Parathyroid adenoma (tissue), 2 donors: ENCODE data around the gene COL20A1.
"Not testable (repeated sequence)": the region's sequence is repeated elsewhere in the genome, so short reads cannot be mapped to it uniquely, and the experiment has no call there.

Experiments used
- H2AFZ ChIP-seq: fragments of 300-600 bp; sonication (generic); one replicate; pipeline ENCODE4 v1.7.0; 2017; ENCODE audit warnings: antibody characterized with exemption, mild to moderate bottlenecking
- H3K27ac ChIP-seq: fragments of 300-600 bp; sonication (generic); one replicate; pipeline ENCODE4 v1.7.0; 2017
- H3K27me3 ChIP-seq: fragments of 300-600 bp; sonication (generic); one replicate; pipeline ENCODE4 v1.7.0; 2017; ENCODE audit warnings: low read length; ENCODE audit not compliant: control insufficient read depth, insufficient read depth
- H3K36me3 ChIP-seq: fragments of 300-600 bp; sonication (generic); one replicate; pipeline ENCODE4 v1.7.0; 2017; ENCODE audit warnings: low read length; ENCODE audit not compliant: control insufficient read depth, insufficient read depth
- H3K4me1 ChIP-seq: fragments of 300-600 bp; sonication (generic); one replicate; pipeline ENCODE4 v1.7.0; 2017; ENCODE audit warnings: control low read depth
- H3K4me2 ChIP-seq: fragments of 300-600 bp; sonication (generic); one replicate; pipeline ENCODE4 v1.7.0; 2017; ENCODE audit warnings: low read length
- H3K4me3 ChIP-seq: fragments of 300-600 bp; sonication (generic); one replicate; pipeline ENCODE4 v1.7.0; 2017; ENCODE audit warnings: low read depth, low read length
- H3K79me2 ChIP-seq: fragments of 300-600 bp; sonication (generic); one replicate; pipeline ENCODE4 v1.7.0; 2017; ENCODE audit warnings: control low read depth
- H3K9ac ChIP-seq: fragments of 300-600 bp; sonication (generic); one replicate; pipeline ENCODE4 v1.7.0; 2017; ENCODE audit warnings: mild to moderate bottlenecking
- H3K9me3 ChIP-seq: fragments of 300-600 bp; sonication (generic); one replicate; pipeline ENCODE4 v1.7.0; 2017; ENCODE audit warnings: low read length; ENCODE audit not compliant: control insufficient read depth
- TF ChIP-seq, protein P1 (sequence below): fragments of 300-600 bp; sonication (generic); IDR thresholded peaks from one replicate; pipeline ENCODE4 v1.7.0; 2017; ENCODE audit warnings: antibody characterized with exemption, mild to moderate bottlenecking
- donor health status: primary hyperparathyroidism.

The COL20A1 gene

DNA sequence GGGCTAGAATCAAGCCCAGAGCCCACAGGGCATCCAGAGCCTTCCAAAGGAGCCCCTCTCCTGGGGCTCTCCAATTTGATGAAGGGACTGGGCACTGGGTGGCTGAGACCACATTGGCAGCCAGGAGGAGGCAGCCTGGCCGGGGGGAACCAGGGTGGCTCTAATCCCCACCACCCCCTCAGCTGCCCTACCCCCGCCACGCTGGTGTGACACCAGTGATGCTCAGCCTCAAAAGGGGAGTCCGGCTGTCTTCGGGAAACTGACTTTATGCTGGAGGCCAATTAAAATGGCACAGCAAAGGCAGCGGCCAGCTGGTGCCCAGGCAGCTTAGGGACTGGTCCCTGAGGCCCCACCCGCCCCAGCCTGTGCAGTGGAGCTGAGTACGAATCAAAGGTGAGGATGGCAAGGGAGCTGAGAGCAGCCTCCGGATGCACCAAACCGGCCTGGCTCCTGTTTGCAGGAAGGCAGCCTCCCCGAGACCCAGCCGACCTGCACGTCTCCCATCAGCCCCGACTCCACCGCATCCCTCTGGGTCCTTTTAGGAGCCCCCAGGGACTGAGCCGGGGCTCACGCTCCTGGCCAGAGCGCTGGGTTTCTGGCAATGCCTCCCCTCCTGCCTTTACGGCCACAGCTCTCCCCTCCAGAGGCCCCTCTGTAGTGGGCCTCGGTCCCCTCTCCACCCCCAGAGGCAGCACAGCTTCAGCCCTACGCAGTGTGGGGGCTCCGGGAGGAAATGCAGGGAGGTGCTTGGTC lies 39.7 kb downstream of the COL20A1 start:
- Histone ChIP-seq H2AFZ (no peak overlapping the region), H3K4me1 (peaks cover 94% of the 10 kb centered on the region), H3K36me3 (no peaks in the 10 kb centered on the region), H3K4me3 (no peak overlapping the region), H3K9me3 (no peaks in the 10 kb centered on the region), H3K4me2 (peak overlapping the region; percentile 61), H3K79me2 (no peaks in the 10 kb centered on the region), H3K27me3 (no peaks in the 10 kb centered on the region), H3K9ac (no peak overlapping the region), H3K27ac (peak overlapping the region; percentile 97)
- TF ChIP-seq, protein P1, sequence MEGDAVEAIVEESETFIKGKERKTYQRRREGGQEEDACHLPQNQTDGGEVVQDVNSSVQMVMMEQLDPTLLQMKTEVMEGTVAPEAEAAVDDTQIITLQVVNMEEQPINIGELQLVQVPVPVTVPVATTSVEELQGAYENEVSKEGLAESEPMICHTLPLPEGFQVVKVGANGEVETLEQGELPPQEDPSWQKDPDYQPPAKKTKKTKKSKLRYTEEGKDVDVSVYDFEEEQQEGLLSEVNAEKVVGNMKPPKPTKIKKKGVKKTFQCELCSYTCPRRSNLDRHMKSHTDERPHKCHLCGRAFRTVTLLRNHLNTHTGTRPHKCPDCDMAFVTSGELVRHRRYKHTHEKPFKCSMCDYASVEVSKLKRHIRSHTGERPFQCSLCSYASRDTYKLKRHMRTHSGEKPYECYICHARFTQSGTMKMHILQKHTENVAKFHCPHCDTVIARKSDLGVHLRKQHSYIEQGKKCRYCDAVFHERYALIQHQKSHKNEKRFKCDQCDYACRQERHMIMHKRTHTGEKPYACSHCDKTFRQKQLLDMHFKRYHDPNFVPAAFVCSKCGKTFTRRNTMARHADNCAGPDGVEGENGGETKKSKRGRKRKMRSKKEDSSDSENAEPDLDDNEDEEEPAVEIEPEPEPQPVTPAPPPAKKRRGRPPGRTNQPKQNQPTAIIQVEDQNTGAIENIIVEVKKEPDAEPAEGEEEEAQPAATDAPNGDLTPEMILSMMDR = no peak

DNA sequence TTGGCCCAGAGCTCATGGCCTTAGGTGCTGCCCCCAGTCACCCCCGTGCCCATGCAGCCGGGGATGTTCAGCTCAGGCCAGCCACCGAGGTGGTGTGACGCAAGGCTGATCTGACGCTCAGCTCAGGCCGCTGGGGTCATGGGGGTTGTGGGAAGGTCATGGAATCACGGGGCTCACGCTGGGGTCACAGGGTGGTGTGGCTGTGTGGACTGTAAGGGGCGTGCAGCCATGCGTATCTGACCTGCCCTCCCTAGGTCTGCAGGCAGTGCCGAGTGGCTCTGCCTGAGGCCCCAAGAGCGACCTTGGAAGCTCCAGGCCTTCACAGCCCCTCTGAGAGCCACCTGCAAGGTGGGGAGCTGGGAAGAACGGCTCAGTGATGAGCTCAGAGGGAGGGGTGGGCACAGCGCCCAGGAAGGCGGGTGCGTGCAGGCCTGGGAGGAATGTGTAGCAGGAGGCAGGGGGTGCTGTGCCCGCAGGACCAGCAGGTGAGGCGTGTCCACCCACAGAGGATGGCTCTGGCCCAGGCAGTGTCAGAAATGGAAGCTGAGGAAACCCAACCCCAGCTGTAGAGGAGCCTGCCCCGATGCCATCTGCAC lies 40.4 kb downstream of the COL20A1 start:
- H3K4me2 ChIP-seq = peak overlapping the region; percentile 61
- TF ChIP-seq, protein P1 = peak; percentile 35
- H3K79me2 ChIP-seq = peaks cover 5% of the 10 kb centered on the region
- H2AFZ ChIP-seq = no peak overlapping the region
- H3K4me1 ChIP-seq = peaks cover 93% of the 10 kb centered on the region
- H3K27ac ChIP-seq = peak overlapping the region; percentile 97
- H3K4me3 ChIP-seq = no peak overlapping the region
- H3K27me3 ChIP-seq = no peaks in the 10 kb centered on the region
- H3K9ac ChIP-seq = no peak overlapping the region
- H3K36me3 ChIP-seq = no peaks in the 10 kb centered on the region
- H3K9me3 ChIP-seq = no peaks in the 10 kb centered on the region

DNA sequence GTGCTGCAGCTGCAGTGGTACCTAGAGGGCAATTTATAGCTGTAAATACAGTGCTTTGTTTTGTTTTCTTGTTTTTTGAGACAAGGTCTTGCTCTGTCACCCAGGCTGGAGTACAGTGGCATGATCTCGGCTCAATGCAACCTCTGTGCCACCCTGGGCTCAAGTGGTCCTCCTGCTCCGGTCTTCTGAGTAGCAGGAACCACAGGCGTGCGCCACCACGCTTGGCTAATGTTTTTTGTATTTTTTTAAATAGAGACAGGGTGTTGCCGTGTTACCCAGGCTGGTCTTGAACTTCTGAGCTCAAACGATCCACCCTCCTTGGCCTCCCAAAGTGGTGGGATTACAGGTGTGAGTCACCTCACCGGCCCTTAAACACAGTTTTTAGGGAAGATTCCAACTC lies 41.4 kb downstream of the COL20A1 start:
- no peaks in the 10 kb centered on the region for H3K27me3 ChIP-seq
- TF ChIP-seq, protein P1 = no peak

DNA sequence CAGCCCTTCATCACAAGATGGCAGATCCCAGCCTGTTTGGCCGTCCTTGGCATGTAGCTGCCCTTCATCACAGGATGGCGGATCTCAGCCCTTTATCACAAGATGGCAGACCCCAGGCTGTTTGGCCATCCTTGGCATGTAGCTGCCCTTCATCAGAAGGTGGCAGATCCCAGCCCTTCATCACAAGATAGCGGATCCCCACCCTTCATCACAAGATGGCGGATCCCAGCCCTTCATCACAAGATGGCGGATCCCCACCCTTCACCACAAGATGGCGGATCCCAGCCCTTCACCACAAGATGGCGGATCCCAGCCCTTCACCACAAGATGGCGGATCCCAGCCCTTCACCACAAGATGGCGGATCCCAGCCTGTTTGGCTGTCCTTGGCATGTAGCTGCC lies 42.1 kb downstream of the COL20A1 start:
- peak overlapping the region; percentile 97 for H3K27ac ChIP-seq

More for the DNA sequence above, 41.4 kb downstream of the COL20A1 start:
- Histone ChIP-seq H3K9me3 (no peaks in the 10 kb centered on the region), H3K9ac (no peak overlapping the region), H3K4me3 (no peak overlapping the region), H3K79me2 (peaks cover 8% of the 10 kb centered on the region), H3K27ac (peak overlapping the region; percentile 97), H3K4me1 (peaks cover 87% of the 10 kb centered on the region), H3K36me3 (no peaks in the 10 kb centered on the region), H3K4me2 (peak overlapping the region; percentile 61), H2AFZ (no peak overlapping the region)

DNA sequence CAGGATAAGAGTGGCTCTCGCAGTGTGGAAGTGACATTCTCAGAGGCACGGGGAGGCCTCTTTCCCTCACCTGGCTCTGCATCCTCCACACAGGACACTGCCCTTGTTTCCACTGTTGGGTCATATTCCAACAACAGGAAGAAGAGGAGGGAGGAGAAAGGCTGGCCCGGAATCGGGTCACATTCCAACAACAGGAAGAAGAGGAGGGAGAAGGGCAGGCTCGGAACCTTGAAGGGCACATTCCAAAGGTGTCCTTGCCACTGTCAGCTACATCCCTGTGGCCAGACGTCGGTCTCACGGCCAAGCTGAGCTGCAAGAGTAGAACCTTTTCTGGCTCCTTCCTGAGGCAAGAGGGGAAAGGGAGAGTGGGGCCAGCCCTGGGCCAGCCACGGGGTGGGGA lies 42.7 kb downstream of the COL20A1 start:
- H3K27me3 ChIP-seq = no peaks in the 10 kb centered on the region
- H3K9me3 ChIP-seq = no peaks in the 10 kb centered on the region
- no peaks in the 10 kb centered on the region for H3K36me3 ChIP-seq
- peak overlapping the region; percentile 55 for H3K4me2 ChIP-seq
- peaks cover 15% of the 10 kb centered on the region for H3K79me2 ChIP-seq
- H3K27ac ChIP-seq = peak overlapping the region; percentile 97
- peak overlapping the region; percentile 52 for H3K4me3 ChIP-seq
- H3K4me1 ChIP-seq = peaks cover 76% of the 10 kb centered on the region
- H2AFZ ChIP-seq = peak overlapping the region; percentile 9
- TF ChIP-seq, protein P1 = no peak
- no peak overlapping the region for H3K9ac ChIP-seq

More for the DNA sequence above, 42.1 kb downstream of the COL20A1 start:
- H3K79me2 ChIP-seq, H2AFZ ChIP-seq, H3K9me3 ChIP-seq, H3K27me3 ChIP-seq, H3K4me3 ChIP-seq, H3K9ac ChIP-seq, H3K36me3 ChIP-seq: not testable (repeated sequence)
- Histone ChIP-seq H3K4me2 (peak overlapping the region; percentile 55), H3K4me1 (peaks cover 80% of the 10 kb centered on the region)
